Germinal center (tissue), 1 donor: ENCODE data around the gene DBP.
A peak's percentile ranks its signal among the peaks of the same experiment; 100 is the strongest.

Experiments
- DNase-seq: peaks from one replicate; pipeline ENCODE4 v3.0.0; 2012; ENCODE audit warnings: mixed read lengths, low spot score

Gene DBP

DNA sequence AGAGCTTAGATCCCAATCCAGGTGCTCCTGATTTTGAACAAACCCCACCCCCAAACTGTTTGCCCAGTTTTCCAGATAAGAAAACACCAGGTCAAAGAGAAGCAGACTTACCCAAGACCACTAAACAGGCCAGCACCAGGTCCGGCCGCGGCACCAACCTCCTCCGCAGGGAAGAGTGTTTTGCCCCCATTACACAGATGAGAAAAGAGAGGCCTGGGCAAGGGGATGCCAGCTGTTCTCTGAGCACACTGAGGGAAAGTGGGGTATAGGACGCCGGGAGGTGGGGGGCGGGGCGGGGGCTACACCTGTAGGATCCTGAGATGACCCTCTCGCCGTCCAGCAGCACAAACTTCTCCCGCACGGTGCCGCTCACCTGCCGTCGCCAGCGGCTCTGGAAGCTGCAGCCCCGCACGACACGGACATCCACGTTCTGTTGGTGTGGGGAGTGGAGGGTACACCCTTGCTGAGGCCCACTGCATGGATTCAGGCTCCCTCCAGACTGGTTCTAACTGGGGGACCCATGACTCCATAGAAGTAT lies 27.5 kb downstream of the DBP start:
- DNase-seq: no peak

DNA sequence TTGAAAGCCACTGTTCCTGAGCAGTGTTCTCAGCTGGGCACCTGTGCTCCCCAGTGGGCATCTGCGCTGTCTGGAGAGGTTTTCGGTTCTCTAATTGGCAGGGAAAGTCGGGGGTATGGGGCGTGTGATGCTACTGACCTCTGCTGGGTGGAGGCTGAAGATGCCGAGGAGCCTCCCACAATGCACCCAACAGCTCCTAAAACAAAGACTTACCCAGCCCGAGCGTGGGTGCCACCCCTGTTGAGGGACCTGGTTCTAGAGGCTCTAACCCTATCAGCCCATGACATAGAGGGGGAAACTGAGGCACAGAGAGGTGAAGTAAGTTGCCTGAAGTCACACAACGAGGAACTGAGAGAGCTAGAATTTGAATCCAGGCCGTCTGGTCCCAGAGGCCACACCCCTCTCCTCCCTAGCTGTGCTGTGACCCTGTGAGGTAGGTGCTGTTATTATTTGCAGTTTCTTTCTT lies 28.3 kb downstream of the DBP start:
- peak; percentile 81 for DNase-seq

DNA sequence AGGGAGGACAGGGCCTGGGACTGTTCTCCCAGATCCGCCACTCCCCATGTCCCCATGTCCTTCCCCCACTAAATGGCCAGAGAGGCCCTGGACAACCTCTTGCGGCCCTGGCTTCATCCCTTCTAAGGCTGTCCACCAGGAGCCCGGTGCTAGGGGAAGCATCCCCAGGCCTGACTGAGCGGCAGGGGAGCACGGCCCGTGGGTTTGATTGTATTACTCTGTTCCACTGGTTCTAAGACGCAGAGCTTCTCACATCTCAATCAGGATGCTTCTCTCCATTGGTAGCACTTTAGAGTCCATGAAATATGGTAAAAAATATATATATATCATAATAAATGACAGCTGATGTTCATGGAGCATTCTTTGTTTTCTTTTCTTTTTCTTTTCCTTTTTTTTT lies 29.8 kb downstream of the DBP start:
- no peak for DNase-seq

DNA sequence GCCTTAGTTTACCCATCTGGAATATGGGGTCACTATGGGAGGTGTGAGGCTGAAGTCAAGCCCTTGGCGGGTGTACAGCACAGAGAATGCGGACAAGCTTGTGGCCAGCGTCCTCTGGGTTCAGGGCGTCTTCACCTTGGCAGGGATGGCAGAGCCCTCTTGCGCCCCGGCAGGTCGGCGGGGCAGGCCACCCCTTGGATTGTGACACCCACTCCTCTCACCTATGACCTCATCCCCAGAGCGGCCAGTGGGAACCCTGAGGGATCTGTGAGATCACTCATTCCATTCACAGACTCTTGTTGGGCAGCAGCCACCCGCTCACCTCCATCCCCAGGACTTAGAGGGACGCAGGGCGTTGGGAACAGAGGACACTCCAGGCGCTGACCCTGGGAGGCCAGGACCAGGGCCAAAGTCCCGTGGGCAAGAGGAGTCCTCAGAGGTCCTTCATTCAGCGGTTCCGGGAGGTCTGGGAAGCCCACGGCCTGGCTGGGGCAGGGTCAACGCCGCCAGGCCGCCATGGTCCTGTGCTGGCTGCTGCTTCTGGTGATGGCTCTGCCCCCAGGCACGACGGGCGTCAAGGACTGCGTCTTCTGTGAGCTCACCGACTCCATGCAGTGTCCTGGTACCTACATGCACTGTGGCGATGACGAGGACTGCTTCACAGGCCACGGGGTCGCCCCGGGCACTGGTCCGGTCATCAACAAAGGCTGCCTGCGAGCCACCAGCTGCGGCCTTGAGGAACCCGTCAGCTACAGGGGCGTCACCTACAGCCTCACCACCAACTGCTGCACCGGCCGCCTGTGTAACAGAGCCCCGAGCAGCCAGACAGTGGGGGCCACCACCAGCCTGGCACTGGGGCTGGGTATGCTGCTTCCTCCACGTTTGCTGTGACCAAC lies 30.5 kb downstream of the DBP start, which contains the start of gene SPACA4:
Gene SPACA4, plus strand, starts transcription at position 280 of the 896 bp plus-strand sequence. Its CDS starts 237 bp downstream, at position 517.
- no peak for DNase-seq

DNA sequence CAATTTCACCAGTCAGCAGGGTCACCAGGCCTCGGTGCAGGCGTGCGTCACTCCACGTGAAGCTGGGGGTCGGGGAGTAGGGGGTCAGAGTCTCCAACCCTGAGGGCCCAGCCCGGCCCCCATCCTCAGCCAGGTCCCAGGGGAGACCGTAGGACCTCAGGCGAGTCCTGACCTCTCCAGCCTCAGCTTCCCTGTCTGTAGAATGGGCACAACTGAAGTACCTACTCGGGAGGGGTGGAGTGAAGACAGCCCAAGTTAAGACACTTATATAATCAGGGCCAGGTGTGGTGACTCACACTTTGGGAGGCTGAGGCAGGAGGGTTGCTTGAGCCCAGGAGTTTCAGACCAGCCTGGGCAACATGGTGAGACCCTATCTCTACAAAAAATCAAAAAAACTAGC lies 33.3 kb downstream of the DBP start:
- no peak for DNase-seq

DNA sequence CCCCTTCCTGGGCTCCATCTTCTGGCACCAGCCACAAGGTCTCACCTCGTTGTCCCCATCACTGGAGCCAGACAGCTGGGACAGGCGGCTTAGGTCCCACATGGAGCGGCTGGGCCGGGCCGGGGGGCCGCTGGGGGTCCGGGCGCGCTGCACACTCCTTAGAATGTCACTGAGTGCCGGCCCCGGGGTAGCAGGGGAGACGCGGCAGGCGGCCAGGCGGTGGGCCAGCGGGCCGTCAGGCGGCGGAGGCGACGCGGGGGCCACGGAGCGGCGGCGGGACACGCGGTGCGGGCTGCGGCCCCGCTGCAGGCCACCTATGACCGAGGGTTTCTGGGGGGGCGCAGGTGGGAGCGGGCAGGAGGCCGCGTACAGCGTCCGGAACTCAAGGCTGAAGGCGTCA lies 33.7 kb downstream of the DBP start:
- DNase-seq: no peak

DNA sequence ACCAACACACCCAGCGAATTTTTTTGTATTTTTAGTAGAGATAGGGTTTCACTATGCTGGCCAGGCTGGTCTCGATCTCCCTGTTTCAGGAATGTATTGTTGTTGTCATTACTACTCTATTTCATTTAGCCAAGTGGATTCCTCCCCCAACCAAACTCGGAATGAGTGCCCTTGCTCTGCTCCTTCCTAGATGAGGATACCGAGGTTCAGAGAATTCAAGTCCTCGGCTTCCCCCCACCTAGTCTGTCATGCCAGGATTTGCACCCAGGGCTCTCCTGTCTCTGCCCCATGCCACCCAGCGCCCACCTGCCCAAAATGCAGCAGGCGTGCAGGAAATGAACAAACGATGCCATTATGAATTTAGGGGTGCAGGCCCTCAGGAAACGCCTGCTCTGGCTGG lies 34.2 kb downstream of the DBP start:
- DNase-seq: no peak

DNA sequence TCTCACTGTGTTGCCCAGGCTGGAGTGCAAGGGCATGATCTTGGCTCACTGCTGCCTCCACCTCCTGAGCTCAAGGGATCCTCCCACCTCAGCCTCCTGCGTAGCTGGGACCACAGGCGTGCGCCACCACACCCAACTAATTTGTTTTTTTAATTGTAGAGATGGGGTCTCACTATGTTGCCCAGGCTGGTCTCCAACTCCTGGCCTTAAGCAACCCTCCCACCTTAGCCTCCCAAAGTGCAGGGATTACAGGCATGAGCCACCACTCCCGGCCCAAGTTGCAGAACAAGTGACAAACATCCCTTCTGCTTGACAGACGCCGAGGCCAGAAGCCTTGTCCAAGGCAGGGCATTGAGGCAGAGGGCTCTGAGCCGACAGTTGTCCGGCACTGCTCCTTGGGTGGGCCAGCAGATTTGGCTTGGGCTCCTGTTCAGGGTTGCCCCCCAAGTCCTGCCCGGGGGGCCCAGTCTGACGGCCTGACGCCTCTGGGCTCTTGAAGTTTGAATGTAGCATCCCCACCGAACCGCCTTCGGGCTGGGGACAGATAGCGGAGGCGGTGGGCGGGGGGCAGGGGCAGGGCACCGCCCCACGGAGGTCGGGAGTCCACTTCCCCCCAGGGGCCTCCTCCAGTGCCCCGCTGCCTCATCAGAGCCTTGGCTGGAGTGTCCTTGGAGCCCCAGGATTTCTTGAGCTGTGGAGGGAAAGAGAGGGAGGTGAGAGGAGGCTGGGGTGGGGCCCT lies 36.3 kb downstream of the DBP start:
- no peak for DNase-seq

DNA sequence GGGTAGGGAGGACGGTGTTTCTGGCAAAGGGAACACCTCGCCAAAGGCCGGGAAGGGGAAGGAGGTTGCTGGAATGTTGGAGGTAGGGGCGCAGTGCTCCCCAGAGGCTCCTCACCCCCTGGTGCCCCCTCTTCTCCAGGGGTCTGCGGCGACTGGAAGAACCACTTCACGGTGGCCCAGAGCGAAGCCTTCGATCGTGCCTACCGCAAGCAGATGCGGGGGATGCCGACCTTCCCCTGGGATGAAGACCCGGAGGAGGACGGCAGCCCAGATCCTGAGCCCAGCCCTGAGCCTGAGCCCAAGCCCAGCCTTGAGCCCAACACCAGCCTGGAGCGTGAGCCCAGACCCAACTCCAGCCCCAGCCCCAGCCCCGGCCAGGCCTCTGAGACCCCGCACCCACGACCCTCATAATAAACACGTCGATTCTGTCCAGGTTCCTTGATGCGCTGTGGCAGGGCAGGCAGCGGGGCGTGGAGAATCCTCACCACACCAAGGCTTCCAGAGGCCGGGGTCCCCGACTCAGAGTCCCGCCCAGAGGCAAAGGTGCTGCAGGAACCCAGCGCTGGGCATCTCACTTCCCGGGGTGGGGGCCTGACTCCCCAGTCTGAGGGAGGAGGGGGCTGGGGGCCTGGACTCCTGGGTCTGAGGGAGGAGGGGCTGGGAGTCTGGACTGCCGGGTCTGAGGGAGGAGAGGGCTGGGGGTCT lies 38.0 kb downstream of the DBP start:
- no peak for DNase-seq

DNA sequence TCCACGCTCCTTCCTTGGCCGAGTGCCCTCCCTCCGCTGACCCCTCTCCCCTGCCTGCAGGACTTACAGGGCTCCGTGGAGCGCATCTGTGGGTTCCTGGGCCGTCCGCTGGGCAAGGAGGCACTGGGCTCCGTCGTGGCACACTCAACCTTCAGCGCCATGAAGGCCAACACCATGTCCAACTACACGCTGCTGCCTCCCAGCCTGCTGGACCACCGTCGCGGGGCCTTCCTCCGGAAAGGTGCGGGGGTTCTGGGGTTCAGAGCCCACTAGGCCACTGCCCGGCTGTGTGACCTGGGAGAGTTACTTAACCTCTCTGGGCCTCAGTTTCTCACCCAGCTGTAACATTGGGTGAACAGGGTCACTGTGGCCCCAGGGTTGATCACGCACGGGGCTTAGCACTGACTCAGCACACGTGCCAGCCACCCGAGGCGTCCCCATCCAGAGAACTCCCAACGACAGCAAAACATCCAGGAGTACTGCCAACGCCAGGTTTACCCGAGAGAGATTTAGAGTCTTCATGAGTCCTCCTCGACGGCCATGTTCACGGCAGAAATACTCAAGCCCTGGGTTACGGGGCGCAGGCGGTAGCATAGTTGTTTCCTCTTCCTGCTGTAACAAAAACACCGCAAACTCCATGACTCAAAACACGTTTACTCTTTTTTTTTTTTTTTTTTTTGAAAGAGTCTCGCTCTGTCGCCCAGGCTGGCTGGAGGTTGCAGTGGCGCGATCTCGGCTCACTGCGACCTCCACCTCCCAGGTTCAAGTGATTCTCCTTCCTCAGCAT lies 40.3 kb downstream of the DBP start:
- no peak for DNase-seq

DNA sequence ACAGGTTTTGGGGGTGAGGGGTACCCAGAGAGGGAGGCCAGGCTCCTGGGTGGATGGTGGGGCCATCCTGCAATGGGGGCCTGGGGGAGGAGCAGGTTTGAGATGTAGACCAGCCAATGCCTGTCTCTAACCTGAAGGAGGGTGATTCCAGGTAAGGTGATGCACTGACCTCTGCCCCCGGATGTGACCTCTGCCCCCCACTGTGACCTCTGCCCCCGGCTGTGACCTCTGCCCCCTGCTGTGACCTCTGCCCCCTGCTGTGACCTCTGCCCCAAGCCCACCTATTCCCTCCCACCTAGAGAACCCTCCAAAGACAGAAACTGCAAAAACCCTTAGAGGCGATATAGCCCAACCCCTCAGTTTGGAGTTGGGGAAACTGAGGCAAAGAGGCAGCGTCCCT lies 40.9 kb downstream of the DBP start:
- no peak for DNase-seq

DNA sequence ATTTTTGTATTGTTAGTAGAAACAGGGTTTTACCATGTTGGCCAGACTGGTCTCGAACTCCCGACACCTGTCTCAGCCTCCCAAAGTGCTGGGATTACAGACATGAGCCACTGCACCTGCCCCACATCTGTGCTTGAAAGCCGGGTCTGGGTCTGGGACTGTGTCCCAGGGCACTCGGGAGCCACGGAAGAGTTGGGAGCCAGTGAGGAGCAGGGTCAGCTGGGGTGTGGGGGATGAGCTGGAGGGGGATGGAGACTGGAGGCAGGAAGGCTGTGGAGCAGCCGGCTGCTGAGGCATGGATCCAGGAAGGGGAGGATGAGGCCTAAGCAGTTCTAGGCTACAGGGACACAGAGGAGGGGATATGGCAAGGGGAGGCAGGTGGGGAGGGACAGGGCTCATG lies 41.3 kb downstream of the DBP start:
- DNase-seq: no peak

DNA sequence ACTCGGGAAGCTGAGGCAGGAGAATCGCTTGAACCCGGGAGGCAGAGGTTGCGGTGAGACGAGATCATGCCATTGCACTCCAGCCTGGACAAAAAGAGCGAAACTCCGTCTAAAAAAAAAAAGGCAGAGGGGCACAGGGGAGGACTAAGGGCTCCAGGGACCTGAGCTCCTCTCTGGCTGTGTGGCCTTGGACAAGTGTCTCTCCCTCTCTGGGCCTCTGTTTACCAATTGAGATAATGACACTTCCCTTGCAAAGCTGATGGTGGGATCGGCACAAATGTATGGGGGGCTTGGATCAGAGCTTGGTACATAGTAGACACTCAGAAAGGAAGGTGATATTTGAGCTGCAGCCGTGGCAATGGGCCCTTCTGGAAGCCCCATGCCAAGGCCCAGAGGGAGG lies 42.0 kb downstream of the DBP start:
- DNase-seq: no peak

DNA sequence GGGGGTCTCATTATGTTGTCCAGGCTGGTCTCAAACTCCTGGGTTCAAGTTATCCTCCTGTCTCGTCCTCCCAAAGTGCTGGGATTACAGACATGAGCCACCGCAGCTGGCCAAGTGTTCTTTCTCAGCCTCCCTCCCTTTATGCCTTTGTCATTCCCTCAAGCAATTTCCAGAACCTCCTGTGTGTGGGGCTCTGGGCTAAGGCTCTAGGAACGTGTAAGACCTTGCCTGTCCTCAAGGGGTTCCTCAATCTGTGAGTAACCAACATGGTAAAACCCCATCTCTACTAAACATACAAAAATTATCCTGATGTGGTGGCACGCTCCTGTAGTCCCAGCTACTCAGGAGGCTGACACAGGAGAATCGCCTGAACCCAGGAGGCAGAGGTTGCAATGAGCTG lies 46.2 kb downstream of the DBP start:
- DNase-seq: no peak

DNA sequence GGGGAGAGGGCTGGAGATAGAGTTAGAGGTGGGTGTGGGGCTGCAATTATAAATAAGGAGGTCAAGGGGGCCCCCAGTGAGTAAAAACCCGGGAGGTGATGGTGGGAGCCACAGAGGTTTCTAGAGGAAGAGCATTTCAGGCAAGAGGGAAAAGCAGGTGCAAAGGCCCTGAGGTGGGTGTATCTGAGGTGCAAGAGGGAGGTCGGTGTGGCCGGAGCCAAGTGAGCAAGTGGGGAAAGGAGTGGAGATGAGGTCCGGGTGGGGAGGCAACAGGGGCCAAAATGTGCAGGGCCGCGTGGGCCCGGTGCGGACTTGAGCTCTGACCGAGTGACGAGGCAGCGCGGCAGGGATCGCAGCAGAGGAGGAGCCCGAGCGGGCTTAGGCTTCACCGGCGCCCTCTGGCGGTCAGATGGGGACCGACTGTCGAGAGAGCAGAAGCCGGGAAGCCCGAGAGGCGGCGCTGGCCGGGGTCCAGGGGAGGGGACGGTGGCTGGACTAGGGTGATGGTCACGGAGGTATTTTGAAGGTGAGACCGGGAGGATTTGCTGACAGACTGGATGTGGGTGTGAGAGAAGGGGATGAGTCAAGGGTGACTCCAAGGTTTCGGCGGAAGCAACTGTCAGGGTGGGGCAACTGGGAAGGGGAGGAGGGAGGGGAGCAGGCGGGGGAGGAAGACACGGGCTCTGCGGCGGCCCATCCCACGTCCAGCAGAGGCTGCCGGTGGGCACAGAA lies 48.3 kb downstream of the DBP start:
- DNase-seq: peak; percentile 87

DNA sequence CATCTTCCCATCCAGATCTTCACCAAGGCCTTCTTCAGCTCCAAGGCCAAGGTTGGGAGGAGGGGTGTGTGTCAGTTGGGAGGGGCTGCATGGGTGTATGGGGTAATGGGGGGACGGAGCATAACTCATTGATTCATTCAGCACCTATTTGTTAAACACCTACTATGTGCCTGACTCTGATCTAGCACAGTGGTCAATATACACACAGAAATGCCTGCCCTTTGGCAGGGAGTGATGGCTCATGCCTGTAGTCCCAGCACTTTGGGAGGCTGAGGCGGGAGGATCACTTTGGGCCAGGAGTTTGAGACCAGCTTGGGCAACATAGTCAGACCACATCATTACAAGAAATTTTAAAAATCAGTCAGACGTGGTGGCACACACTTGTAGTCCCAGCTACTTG lies 49.8 kb downstream of the DBP start:
- DNase-seq: no peak

DNA sequence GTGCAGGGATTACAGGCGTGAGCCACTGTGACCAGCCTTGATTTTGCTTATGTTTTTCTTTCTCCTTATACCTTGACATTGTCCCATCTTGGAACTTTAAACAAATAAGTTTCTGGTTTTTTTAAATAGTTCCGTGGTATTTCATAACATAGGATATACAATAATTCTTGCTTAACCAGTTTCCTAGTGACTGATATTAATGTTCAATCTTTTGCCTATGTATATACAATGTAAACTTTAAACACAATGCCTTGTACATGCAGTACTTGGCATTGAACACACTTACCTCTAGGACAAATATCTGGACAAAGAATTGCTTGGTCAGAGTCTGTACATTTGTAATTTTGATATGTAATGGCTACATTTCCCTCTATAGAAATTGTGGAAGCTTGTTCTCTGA lies 55.0 kb downstream of the DBP start:
- DNase-seq: no peak
